Activated CD8-positive, alpha-beta memory T cell treated with anti-CD3 and anti-CD28 coated beads, Interleukin-2, amount 10 ng/mL, durations not matched to agents 7 days and 5 days (primary cell): ENCODE results near the gene C18orf63. TPM values are rescaled to one million over a fixed set of nuclear protein-coding genes. Genes with fewer than 3 reads are reported as not detected.
"Not testable (repeated sequence)": the region's sequence is repeated elsewhere in the genome, so short reads cannot be mapped to it uniquely, and the experiment has no call there.

Experiments used
- ATAC-seq: fragments of 150-1000 bp; cut with Tn5 transposase; one replicate; pipeline ENCODE4 v1.10.0; 2021; ENCODE audit warnings: moderate library complexity
- CTCF ChIA-PET: fragments of 350-600 bp; sonication (Branson Sonifier 250); formaldehyde crosslinking; loops from one replicate; lab custom pipeline; 2021; ENCODE audit warnings: antibody characterized with exemption; lab: Charles Lee
- DNase-seq: peaks from one replicate; pipeline ENCODE4 v3.0.0-alpha.2; 2020
- H3K27ac Mint-ChIP-seq: one replicate; pipeline ENCODE4 v1.8.0; 2021; ENCODE audit warnings: mild to moderate bottlenecking, mixed read lengths
- H3K27me3 Mint-ChIP-seq: one replicate; pipeline ENCODE4 v1.8.0; 2021; ENCODE audit warnings: mixed read lengths
- H3K36me3 Mint-ChIP-seq: one replicate; pipeline ENCODE4 v1.8.0; 2021; ENCODE audit warnings: mild to moderate bottlenecking, mixed read lengths
- H3K4me1 Mint-ChIP-seq: one replicate; pipeline ENCODE4 v1.8.0; 2021; ENCODE audit warnings: mixed read lengths
- H3K4me3 Mint-ChIP-seq: one replicate; pipeline ENCODE4 v1.8.0; 2021; ENCODE audit warnings: mild to moderate bottlenecking, moderate library complexity, mixed read lengths
- H3K9me3 Mint-ChIP-seq: one replicate; pipeline ENCODE4 v1.8.0; 2022; ENCODE audit warnings: low read depth, mixed read lengths
- total RNA-seq, 2 experiments: library from RNA; stranded (reverse); gene quantifications; one replicate each; pipeline ENCODE4 v1.2.3, GENCODE V29; 2021

The C18orf63 gene
- total RNA-seq, 2 experiments from 2014 or later, result not detected

DNA sequence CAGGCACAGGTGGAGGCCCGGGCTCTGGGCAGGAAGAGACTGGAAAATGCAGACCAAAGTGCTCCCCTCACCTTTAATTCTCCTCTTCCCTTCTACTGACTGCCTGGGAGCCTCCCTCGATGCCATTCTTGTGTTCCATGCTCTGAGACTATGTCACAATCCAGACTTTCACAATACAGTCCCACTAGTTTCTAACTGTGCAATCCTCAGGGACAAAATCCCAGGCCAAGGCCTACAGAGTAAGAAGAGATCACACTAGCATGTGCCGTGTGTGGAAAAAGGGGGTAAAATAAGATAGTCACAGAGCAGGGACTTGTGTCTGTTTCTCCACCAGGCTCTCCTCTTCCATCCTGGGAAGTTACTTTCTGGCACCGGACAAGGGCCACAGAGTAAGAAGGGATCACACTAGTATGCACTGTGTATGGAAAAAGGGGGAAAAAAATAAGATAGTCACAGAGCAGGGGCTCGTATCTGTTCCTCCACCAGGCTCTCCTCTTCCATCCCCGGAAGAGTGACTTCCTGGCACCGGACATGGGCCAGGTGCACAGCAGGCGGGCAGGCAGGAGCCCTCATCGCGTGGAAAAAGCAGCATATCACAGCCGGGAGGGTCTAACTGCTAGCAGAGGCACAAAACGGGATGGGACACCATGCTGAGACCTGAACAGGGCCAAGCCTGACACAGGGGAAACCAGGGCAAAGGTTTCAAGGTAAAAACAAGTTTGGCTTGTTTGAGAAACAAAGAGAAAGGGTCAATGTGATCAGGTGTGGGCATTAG lies 33.5 kb upstream of the C18orf63 start:
- H3K4me3 Mint-ChIP-seq, result no peak overlapping the region
- H3K36me3 Mint-ChIP-seq, result no peaks in the 10 kb centered on the region
- peaks cover 14% of the 10 kb centered on the region for H3K4me1 Mint-ChIP-seq
- DNase-seq (no peak), ATAC-seq (no peak)
- H3K9me3 Mint-ChIP-seq, result no peaks in the 10 kb centered on the region
- H3K27me3 Mint-ChIP-seq, result no peaks in the 10 kb centered on the region
- CTCF ChIA-PET, result no interaction called here
- no peak overlapping the region for H3K27ac Mint-ChIP-seq

- ATAC-seq (no peak), DNase-seq (no peak)
- Mint-ChIP-seq H3K9me3 (no peaks in the 10 kb centered on the region), H3K4me1 (peaks cover 14% of the 10 kb centered on the region), H3K4me3 (no peak overlapping the region), H3K36me3 (no peaks in the 10 kb centered on the region), H3K27me3 (no peaks in the 10 kb centered on the region), H3K27ac (no peak overlapping the region)
- CTCF ChIA-PET, result no interaction called here
These were observed 32.7 kb upstream of the C18orf63 start for GRCh38 chr18:74282755-74283554.

DNA sequence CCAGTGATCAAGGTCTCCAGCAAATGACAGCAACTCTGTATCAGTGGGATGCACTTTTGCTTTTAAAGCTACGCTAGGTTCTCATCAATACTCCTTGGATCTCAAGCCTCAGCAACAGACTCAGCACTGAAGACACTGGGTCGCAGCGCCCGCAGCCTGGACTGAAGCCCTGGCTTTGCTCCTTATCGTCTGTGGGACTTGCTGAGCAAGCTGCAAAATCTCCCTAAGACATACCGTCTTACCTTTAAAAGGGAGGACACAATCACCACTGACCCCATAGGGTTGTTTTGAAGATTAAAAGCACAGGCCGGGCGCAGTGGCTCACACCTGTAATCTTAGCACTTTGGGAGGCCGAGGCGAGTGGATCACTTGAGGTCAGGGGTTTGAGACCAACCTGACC lies 32.0 kb upstream of the C18orf63 start:
- CTCF ChIA-PET, result no interaction called here
- H3K9me3 Mint-ChIP-seq, result no peaks in the 10 kb centered on the region
- no peaks in the 10 kb centered on the region for H3K27me3 Mint-ChIP-seq
- H3K4me1 Mint-ChIP-seq, result peaks cover 14% of the 10 kb centered on the region
- H3K27ac Mint-ChIP-seq, result no peak overlapping the region
- no peak for DNase-seq
- no peak for ATAC-seq
- H3K36me3 Mint-ChIP-seq, result no peaks in the 10 kb centered on the region
- no peak overlapping the region for H3K4me3 Mint-ChIP-seq

GRCh38 chr18:74284191-74284979 lies 31.3 kb upstream of the C18orf63 start:
- no peaks in the 10 kb centered on the region for H3K27me3 Mint-ChIP-seq
- H3K27ac Mint-ChIP-seq, result no peak overlapping the region
- H3K4me3 Mint-ChIP-seq, result no peak overlapping the region
- no peaks in the 10 kb centered on the region for H3K36me3 Mint-ChIP-seq
- DNase-seq, result no peak
- H3K9me3 Mint-ChIP-seq, result no peaks in the 10 kb centered on the region
- ATAC-seq, result no peak
- CTCF ChIA-PET, result no interaction called here
- H3K4me1 Mint-ChIP-seq, result peaks cover 14% of the 10 kb centered on the region

DNA sequence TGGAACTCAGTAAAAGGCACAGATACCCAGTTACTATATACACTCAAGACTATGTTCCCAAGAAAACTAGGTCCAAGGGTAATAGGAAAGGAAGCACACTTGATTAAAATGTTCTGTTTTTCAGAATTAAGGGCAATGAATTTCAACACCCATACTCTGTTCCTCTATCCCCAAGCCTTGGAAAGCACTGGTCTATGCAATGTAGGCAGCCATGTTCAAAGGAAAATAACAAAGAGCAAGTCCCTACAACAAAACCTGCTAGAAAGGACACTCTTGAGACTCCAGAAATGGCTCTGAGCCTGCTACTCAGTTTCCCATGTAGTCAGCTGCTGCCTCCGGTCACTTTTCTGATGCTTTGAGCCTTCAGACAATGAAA lies 30.7 kb upstream of the C18orf63 start:
- CTCF ChIA-PET, result no interaction called here
- no peak overlapping the region for H3K27ac Mint-ChIP-seq
- DNase-seq, result no peak
- no peaks in the 10 kb centered on the region for H3K36me3 Mint-ChIP-seq
- peaks cover 14% of the 10 kb centered on the region for H3K4me1 Mint-ChIP-seq
- no peaks in the 10 kb centered on the region for H3K9me3 Mint-ChIP-seq
- H3K4me3 Mint-ChIP-seq, result no peak overlapping the region
- ATAC-seq, result no peak
- H3K27me3 Mint-ChIP-seq, result no peaks in the 10 kb centered on the region

GRCh38 chr18:74285583-74285982 lies 30.1 kb upstream of the C18orf63 start:
- DNase-seq, H3K27me3 Mint-ChIP-seq, H3K36me3 Mint-ChIP-seq, H3K4me3 Mint-ChIP-seq, ATAC-seq, H3K27ac Mint-ChIP-seq, CTCF ChIA-PET, H3K9me3 Mint-ChIP-seq: not testable (repeated sequence)
- peaks cover 14% of the 10 kb centered on the region for H3K4me1 Mint-ChIP-seq

- ATAC-seq (no peak), DNase-seq (no peak)
- Mint-ChIP-seq H3K27ac (no peak overlapping the region), H3K9me3 (no peaks in the 10 kb centered on the region), H3K27me3 (no peaks in the 10 kb centered on the region), H3K36me3 (no peaks in the 10 kb centered on the region), H3K4me1 (peaks cover 14% of the 10 kb centered on the region), H3K4me3 (no peak overlapping the region)
- CTCF ChIA-PET, result no interaction called here
These were observed 29.4 kb upstream of the C18orf63 start for GRCh38 chr18:74286106-74286855.

- Mint-ChIP-seq H3K27me3 (no peaks in the 10 kb centered on the region), H3K4me1 (peaks cover 16% of the 10 kb centered on the region), H3K27ac (no peak overlapping the region), H3K36me3 (peaks cover 2% of the 10 kb centered on the region), H3K9me3 (no peaks in the 10 kb centered on the region), H3K4me3 (no peak overlapping the region)
- no peak for DNase-seq
- ATAC-seq, result no peak
- CTCF ChIA-PET, result no interaction called here
These were observed 28.8 kb upstream of the C18orf63 start for GRCh38 chr18:74286856-74287255.

DNA sequence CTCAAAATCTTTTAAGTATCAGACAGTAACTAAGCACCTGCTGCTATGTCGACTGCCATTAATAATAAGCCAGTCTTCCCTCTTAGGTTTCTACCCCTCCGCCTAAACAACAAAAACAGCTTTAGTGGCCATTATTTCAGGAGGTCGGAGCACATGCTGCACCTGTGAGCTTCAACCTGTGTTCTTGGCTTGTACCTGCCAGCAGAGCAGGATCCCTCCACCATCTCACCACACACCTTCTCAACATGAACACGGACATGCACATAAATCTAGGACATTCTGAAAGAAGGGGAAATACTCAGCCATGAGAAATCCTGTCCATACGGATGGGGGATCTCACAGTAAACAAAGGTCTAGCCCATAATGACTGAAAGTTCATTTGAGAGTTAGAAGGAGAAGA lies 27.6 kb upstream of the C18orf63 start:
- Mint-ChIP-seq H3K4me3 (no peak overlapping the region), H3K27ac (no peak overlapping the region), H3K36me3 (peaks cover 2% of the 10 kb centered on the region), H3K27me3 (no peaks in the 10 kb centered on the region), H3K4me1 (peaks cover 13% of the 10 kb centered on the region), H3K9me3 (no peaks in the 10 kb centered on the region)
- CTCF ChIA-PET, result no interaction called here
- ATAC-seq (no peak), DNase-seq (no peak)

DNA sequence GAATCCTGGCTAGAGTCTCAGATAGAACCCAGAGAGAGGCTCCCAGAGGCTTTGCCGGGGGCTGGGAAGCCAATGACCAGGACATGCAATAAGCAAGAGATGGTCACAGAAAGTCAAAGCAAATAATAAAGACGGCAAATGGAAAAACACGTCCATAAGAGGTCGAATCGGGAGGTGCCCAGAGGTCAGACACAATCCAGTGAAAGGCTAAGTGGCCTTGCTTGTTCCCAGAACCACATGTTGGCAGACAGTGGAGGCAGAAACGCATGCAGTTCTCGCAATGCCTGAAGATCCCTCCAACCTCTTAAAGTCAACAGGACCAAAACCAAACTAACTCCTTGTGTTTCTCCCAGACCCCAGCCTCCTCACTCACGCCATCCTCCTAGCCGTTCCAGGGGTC lies 26.9 kb upstream of the C18orf63 start:
- no peaks in the 10 kb centered on the region for H3K9me3 Mint-ChIP-seq
- H3K36me3 Mint-ChIP-seq, result peaks cover 2% of the 10 kb centered on the region
- no peak for ATAC-seq
- no peaks in the 10 kb centered on the region for H3K27me3 Mint-ChIP-seq
- CTCF ChIA-PET, result no interaction called here
- no peak overlapping the region for H3K27ac Mint-ChIP-seq
- peaks cover 11% of the 10 kb centered on the region for H3K4me1 Mint-ChIP-seq
- no peak overlapping the region for H3K4me3 Mint-ChIP-seq
- no peak for DNase-seq

DNA sequence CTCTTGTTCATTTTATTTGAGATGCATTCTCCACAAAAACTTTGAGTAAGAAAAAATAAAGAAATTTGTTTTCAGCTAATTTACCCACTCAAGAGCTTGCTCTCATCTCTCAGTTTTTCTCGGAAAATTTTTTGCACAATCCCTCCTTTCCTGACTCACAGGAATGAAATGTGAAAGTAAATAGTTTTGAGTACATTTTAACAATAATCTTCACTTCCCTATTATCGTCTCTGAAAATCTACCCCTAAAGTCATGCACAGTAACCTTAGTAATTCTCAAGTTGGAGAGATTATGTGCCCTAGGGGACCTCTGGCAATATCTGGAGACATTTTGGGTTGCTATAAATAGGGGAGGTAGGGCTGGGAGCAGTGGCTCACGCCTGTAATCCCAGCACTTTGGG lies 26.5 kb upstream of the C18orf63 start:
- CTCF ChIA-PET, result no interaction called here
- ATAC-seq, result no peak
- Mint-ChIP-seq H3K9me3 (no peaks in the 10 kb centered on the region), H3K27me3 (no peaks in the 10 kb centered on the region), H3K36me3 (peaks cover 2% of the 10 kb centered on the region), H3K4me3 (no peak overlapping the region), H3K27ac (no peak overlapping the region), H3K4me1 (peaks cover 11% of the 10 kb centered on the region)
- no peak for DNase-seq

DNA sequence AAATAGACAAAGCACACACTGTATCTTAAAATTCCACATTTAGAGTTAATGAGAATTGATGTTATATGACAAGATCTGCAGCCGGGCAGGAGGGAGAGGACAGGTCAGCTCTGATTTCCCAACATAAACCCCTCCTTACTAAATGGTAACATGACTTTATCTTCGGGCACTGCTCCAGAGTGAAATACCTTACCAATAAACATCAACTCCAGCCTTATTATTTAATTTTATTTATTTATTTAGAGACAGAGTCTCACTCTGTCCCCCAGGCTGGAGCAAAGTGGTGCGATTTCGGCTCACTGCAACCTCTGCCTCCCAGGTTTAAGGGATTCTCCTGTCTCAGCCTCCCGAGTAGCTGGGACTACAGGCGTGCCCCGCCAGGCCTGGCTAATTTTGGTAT lies 25.6 kb upstream of the C18orf63 start:
- ATAC-seq (no peak), DNase-seq (no peak)
- Mint-ChIP-seq H3K4me3 (no peak overlapping the region), H3K27ac (no peak overlapping the region), H3K36me3 (peaks cover 2% of the 10 kb centered on the region), H3K9me3 (no peaks in the 10 kb centered on the region), H3K4me1 (peaks cover 11% of the 10 kb centered on the region), H3K27me3 (no peaks in the 10 kb centered on the region)
- CTCF ChIA-PET, result interaction anchor here (0.9 kb wide), 1 partner anchor 52 kb away, joined by 3 read pairs; no protein-coding TSS in a partner anchor
